ENCODE data around the gene GNRHR.
"Not testable (repeated sequence)": the region's sequence is repeated elsewhere in the genome, so short reads cannot be mapped to it uniquely, and the experiment has no call there.

GNRHR gene, protein sequence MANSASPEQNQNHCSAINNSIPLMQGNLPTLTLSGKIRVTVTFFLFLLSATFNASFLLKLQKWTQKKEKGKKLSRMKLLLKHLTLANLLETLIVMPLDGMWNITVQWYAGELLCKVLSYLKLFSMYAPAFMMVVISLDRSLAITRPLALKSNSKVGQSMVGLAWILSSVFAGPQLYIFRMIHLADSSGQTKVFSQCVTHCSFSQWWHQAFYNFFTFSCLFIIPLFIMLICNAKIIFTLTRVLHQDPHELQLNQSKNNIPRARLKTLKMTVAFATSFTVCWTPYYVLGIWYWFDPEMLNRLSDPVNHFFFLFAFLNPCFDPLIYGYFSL

DNA sequence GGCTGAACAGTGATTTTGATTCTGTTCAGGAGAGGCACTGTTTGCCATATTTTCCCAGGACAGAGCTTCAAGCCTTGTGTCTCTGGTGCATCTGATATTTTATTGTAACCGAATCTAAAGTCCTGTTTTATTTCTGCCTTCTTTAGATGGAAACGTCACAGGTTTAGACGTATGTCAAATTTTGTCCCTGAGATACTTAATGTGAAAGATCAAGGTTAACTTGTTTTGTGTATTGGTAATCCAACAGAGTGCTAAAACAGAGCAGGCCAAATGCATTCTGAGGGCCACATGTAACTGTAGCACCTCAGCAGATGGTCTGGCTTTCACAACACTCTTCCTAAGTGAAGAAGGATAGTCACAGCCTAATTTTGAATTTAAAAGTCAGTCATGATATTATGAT, at the start of gene GNRHR:
TSS of gene GNRHR (minus strand) at position 101 of the 400 bp plus-strand sequence. CDS start at position 48, 53 bp downstream.
- peak; percentile 56 for DNase-seq

DNA sequence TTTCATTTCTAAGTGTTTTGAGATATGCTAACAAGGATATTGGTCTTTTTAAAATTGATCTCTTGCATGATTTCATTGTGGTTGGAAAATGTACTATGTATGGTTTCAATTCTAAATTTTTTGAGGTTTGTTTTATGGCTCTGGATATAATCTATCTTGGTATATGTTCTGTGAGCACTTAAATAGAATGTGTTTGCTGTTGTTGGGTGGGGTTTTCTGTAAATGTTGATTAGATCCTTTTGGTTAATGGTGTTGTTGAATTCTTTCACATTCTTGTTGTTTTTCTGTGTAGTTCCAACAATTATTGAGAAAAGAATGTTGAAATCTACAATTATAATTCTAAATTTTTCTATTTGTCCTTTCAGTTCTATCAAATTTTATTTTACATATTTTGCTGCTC, 42.6 kb upstream of the GNRHR start:
- no peak for DNase-seq

DNA sequence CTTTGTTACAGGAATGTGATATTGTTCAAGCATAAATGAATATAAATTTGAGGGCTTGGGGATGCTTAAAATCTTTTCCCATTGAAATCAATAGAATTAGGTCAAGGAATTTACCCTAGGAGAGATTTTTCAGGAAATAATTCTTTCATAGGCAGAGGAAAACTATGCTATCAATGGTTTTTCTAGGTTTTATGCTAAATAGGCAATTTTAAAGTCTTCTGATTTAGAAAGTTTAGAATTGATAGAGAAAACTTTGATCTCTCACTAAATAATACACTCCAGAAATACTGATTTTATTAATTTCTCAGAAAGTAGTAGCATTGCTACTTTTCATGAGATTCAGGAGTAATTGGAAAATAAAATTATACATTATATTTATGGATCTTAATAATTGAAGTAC, 36.5 kb upstream of the GNRHR start:
- DNase-seq = no peak

DNA sequence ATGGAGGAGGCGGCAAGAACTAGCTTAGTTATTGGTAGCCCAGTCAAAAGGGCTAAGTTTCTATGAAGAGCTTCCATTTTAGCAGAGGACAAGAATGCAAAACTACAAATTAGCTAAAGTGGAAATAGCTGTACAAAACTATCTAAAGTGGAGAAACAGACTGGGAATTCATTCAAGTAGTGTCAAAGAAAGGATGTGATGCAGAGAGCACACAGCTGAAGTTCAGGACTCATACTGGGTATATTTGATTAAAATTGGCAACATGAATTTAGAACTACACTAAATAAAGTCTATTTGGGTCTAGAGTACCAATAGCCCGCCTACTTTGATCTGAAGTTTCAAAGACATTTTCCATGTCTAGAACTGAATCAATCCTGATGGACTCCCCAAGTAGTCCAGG, 33.1 kb upstream of the GNRHR start:
- no peak for DNase-seq

DNA sequence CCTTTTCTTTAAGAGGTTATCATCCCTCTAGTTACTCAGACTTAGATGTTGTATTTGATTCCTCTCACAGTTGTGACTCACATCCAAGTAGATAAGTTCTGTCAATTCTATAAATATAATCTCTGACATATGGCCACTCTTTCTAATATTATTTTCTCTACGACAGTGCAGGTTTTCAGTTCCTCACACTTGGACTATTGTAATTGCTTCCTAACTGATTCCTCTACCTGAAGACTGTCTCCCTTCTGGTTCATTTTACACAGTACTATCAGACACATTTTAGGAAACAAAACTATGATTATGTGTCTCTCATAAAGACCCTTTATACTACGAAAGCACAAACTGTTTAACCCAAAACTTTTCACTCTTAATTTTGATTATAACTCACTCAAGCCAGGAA, 31.3 kb upstream of the GNRHR start:
- DNase-seq = no peak

DNA sequence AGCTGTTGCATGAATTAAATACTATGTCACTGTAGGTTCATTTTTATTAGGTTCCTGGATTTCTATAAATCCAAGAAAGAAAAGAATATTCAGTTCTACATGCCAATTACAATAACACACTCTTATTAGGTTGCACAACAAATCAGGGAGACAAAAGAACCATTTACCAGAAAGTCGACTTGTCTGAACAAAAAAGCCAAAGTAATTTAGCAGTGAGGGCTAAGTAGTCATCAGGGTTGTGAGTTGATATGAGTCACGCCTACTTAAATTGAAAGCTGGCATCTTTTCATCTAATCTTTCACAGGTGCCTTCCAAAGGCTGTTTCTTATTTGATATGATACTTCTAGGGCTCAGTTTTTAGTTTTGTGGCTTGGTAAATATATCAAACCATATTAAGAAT, 25.4 kb upstream of the GNRHR start:
- DNase-seq = peak; percentile 11

DNA sequence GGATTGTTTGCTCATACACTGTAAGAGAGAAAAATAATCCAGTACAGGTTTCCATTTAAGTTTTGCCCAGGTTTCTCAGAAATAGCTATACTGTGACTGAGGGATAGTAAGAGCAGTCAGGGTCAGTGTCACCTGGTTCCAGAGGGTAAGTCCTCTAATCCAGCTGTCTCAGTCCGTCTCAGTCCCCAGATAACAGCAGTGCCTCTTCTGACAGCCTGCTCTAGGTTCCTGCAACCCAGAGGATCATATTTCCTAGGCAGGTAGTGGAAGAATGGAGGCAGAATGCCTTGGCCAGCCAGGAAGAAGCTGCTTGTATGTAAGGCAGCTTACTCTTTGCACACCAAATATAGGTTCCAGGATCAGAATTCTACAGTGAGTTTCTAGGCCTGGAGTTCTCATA, 22.6 kb upstream of the GNRHR start:
- DNase-seq = peak; percentile 84

DNA sequence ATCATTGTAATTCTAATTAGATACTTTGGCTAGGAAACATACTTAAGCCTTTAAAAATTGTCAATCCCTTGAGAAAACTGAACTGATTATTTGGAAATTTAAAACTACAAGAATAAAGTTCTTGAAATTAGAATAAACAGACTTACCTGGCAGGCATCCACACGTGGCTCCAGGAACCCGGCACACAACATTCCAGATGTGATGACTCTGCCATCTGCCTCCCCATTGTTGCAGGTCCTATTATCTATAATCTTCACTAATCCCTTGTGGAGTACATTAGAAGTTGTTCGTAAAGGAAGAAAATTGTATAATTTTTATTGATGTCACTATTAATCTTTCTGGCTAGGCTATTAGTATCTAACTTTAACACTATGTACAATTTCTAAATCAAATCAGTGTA, 16.2 kb upstream of the GNRHR start:
- peak; percentile 83 for DNase-seq

DNA sequence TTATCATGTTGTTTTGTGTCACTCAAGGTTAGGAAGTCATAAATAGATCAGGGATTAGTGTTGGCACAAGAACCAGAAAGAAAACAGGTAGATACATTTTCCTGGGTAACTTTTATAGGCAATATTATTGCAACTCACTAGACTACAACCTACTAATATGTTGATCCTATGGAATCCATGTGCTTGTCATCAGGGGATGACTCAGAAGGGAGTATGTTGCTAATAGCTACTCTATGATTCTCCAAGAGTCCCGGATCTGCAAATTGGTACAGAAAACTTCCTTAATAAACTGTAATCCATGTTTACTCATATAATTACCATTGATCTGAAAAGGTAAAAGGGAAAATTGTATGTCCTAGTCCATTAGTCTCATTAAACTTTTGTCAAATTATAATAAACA, 11.7 kb upstream of the GNRHR start:
- DNase-seq = peak; percentile 30

DNA sequence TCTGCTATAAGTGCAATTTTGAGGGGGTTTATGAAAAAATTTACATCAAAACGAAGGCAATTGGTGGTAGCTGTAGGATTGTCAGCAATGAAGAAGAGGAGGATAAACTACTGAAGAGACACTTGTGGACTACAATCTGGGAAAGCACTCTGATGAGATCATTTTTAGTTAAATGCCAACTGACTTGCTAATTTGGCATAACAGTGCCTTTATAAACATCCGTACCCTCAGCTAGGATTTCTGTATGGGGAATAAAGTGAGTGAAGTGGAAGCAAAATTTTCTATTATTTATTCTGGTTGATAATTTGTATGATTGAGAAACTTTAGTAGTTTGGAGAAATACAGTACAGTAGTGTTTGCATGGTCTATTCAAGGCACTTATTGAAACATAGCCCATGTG, 11.2 kb upstream of the GNRHR start:
- DNase-seq = no peak

DNA sequence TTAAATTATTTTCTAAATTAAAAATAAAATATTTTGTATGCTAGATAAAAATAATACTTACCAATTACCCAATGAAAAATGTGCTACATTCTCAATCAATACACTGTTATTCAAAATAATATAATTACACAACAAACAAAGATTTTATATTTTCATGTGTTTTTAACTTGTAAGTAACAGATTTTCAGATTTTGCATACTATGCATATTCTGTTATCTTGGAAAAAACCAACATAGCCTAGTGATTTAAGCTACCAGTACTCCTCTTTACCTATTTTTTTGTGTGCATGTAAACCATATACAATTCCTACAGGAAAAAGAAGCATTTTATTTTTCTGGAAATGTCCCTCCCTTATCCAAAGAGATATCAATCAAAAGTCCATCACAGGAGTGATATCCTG, 10.0 kb upstream of the GNRHR start:
- no peak for DNase-seq

DNA sequence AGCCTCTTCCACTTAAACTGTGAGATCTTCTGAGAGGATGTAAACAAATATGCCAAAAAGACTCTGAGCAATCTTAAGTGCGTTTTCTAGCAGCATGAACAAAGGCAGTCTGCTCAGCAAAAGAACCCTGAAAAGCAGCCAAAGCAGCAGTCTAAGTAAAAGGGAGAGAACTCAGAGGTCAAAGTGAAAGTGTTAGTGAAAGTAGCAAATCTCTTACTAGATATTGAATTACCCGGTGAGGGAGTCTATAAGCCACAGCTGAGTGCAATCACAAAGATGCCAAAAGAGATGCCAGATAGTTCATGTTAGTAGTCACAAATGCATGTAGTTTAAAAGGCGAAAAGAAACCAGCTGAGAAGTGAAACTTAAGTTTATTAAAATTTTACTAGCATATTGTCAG, 7.9 kb upstream of the GNRHR start:
- DNase-seq = peak; percentile 17

DNA sequence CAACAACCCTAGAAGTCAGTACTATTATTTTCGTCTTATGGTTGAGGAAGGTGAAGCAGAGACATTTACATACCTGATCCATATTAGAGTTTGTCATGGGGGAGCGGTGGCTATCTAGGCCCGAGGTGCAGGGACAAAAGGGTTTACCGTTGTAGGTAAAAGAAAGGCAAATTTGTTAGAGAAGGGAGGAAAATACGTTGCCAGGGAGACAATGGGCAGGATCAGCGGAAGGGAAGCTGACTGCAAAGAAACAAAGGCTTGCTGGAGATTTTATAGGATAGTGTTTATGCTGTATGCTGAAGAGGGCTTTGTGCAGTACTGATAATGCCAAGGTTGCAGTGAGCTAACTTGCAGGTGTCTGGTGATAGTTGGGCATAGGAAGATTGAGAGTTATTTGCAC, 2.8 kb upstream of the GNRHR start:
- not testable (repeated sequence) for DNase-seq

DNA sequence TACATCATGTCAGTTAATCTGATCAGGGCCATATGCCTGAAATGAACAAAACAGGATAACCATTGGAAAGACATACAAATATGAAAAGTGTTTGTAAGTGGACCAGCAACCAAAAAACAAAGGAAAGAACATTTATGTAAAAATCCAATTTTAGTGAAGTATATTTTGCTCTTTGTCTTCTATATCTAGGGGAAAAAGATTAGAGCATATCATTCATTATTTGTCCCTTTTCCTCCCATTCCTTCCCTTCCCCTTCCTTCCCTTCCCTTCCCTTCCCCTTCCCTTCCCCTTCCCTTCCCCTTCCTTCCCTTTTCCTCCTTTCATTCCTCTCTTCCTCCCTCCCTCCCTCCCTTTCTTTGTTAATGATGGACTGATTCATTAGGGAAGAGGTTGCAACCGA, 1.8 kb upstream of the GNRHR start:
- DNase-seq = no peak

DNA sequence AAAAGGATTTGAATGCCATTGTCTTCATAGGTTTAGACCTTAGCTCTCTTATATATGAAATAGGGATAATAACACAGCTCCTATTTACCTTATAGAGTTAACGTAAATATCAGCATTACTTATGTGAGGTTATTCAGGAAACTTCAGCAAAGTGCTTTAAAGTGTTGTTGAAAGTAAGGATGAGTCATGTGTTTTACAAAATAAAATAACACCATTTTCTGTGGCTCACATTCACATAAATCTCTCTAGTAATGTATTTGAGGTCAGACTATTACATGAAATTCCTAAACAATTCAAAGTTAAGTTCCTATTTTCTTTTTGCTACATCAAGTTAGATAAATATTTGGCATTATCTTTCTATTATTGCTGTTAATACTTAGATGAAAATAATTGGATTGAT, 2.9 kb downstream of the GNRHR start:
- DNase-seq = no peak

DNA sequence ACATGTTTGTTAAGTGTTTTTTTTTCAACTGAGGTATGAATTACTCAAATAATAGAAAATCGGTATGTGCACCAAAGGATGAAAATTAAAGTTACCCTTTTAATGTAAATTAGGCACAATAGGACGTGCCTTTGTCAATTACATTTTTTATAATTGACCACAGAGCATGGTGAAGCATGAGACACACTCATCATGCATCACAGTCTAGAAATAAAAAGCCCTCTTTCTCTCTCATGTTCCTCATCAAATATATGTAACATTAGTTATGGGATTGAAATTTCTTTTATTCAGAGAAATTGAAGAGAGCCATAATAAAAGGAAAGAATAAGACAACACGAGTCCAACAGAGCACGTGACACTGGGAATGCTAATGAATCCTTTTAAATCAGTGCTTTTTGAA, 3.5 kb downstream of the GNRHR start:
- no peak for DNase-seq

DNA sequence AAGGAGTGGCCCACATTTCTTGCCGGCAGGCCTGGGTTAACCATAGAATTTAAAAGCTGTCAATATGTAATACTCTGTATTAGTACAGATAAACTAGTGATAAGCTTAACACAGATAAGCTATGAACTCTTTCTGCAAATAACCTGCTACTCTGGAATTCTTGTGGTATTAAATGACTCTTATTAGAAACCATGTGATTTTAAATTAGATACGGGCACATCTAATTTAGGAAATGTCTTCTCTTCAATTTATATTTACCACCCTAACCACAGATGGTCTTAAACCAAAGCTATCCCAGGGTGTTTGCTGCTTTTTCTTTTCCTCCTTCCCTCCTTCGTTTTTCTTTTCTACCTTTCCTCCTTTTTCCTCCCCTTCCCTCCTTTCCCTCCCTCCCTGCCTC, 4.9 kb downstream of the GNRHR start:
- DNase-seq = no peak

DNA sequence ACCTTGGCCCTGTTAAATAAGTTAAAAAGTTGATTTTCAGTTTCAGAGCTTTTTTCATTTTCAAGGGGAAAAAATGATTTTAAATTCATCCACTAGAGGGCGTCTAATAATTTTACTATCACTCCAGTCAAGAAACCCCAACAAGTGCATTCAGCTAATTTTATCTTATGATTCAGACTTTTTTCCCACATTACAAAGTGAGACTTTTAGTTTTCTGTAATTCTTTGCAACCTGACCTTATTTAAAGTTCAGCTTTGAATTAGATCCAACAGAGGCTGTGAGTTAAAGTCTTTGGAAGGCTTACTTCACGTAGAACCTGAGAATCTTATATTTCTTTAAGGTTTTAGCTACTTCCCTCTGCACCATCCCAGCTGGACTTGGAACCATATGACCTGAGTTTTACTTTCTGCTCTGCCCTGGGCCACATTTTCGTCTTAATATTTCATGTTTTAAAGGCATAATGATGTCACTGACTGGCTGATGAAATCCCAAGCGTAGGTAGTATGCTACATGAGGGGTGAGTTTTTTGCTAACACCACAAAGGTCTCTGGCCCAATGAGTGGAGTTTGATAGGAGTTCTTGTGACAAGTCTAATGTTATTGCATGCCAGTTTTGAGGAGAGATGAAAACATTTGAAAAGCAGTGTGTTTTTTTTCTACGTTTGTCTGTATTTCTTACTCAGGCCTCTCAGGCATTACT, 7.2 kb downstream of the GNRHR start:
- peak; percentile 49 for DNase-seq

DNA sequence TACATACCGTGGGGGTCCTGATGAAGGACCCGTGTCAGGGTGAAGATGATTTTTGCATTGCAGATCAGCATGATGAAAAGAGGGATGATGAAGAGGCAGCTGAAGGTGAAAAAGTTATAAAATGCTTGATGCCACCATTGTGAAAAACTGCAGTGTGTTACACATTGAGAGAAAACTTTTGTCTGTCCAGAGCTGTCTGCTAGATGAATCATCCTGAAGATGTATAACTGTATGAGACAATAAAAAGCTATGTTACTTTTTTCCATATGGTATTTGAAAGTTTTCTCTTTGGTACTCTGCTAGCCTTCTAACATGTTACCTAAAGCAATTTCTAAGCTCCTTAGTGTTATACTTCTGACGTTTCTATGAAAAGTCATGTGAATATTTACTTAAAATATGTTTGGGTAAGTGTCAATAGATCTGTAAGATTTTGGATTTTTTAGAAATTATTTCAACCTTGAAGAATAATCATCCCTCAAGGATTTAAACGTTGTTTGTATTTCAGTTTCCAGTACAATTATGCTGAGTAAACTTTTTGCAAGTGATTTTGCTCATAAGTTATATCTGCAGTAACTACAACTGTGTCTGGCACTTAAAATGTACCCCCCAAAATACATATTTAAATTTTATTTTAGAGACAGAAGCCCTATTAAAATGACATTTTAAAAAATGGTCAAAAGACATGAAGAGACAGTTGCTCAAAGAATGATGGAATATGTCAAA, 9.5 kb downstream of the GNRHR start:
- DNase-seq = no peak

DNA sequence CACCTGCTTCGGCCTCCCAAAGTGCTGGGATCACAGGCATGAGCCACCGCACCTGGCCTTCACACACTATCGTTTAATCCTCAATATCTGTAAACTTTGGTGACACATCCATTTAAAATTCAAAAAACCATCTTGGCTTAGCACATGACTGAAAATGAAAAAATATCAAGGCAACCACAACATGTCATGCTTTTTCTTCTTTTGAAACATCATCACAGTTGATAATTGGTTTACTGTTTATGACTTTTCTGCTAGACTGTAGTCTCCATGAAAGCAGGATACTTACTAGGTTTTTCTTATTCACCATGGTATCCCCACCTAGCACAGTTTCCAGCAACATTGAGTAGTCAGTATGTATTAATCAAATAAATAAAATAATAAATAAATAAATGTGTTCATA, 11.0 kb downstream of the GNRHR start:
- DNase-seq = no peak

DNA sequence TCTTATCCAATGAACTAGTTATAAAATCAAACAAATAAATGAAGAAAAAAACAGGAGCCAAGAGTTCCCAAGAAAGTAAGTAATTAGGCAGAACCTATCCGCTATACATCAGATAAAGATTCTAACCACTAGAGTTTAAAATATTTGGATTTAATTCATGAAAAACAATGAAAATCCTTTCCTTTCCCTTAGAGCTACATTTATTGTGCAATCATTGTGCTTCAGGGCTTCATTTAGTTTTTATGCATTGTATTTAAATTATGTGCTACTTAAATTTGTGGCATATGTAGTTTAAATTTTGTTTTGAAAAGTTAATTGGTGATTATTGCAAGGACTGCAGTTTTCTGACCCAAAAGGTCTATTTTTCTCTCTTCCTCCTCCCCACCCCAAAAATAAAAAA, 17.9 kb downstream of the GNRHR start:
- no peak for DNase-seq

DNA sequence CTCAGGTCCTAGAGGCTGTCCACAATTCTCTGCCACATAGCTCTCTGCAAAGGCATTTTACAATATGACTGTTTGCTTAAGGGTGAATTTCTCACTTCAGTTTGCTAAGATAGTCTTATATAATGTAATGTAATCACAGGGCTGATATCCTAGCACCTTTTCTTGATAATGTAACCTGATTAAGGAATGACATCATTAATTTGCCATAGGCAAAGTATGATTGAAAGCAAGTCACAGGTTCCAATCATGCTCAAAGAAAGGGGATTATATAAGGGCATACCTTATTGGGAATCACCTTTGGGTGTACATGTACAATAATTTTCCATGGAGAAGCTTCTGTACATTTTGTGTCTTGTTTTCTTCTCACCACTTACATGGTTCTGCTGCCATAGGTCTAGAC, 18.9 kb downstream of the GNRHR start:
- DNase-seq = no peak

DNA sequence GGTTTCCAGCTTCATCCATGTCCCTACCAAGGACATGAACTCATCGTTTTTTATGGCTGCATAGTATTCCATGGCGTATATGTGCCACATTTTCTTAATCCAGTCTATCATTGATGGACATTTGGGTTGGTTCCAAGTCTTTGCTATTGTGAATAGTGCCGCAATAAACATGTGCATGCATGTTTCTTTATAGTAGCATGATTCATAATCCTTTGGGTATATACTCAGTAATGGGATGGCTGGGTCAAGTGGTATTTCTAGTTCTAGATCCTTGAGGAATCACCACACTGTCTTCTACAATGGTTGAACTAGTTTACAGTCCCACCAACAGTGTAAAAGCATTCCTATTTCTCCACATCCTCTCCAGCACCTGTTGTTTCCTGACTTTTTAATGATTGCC, 23.7 kb downstream of the GNRHR start:
- not testable (repeated sequence) for DNase-seq

All from NCI-H82 (cell line).